ENCODE results near the gene C5.
"Not testable (repeated sequence)": the region's sequence is repeated elsewhere in the genome, so short reads cannot be mapped to it uniquely, and the experiment has no call there.

The C5 gene

DNA sequence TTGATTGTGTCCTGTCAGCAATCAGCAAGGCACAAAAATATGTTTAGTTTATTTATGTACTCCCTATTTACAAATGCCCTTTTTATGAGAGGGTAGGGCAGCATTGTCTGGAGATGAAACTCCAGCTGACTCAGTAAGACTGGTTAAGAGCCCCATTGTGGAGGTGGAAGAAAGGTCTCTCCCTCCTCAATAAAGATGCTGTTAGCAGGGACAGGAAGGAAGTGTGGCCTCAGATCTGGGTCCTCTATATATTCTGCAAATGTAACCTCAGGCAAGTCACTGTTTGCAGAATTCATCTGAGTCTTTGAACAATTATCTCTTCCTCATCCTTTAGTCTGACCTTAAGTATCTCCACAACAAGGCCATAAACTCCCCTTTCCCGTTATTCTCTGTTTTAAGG, 75.2 kb downstream of the C5 start:
- H3K4me1 Mint-ChIP-seq = peaks cover 11% of the 10 kb centered on the region
- TF ChIP-seq, protein P1, sequence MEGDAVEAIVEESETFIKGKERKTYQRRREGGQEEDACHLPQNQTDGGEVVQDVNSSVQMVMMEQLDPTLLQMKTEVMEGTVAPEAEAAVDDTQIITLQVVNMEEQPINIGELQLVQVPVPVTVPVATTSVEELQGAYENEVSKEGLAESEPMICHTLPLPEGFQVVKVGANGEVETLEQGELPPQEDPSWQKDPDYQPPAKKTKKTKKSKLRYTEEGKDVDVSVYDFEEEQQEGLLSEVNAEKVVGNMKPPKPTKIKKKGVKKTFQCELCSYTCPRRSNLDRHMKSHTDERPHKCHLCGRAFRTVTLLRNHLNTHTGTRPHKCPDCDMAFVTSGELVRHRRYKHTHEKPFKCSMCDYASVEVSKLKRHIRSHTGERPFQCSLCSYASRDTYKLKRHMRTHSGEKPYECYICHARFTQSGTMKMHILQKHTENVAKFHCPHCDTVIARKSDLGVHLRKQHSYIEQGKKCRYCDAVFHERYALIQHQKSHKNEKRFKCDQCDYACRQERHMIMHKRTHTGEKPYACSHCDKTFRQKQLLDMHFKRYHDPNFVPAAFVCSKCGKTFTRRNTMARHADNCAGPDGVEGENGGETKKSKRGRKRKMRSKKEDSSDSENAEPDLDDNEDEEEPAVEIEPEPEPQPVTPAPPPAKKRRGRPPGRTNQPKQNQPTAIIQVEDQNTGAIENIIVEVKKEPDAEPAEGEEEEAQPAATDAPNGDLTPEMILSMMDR (IDR thresholded peaks at IDR 0.05) = no peak
- peaks cover 6% of the 10 kb centered on the region for H3K27me3 Mint-ChIP-seq (ENCODE audit: low read depth, poor library complexity)
- no peak for DNase-seq
- no peak overlapping the region for H3K4me3 Mint-ChIP-seq
- no peaks in the 10 kb centered on the region for H3K36me3 Mint-ChIP-seq (ENCODE audit: low read depth)
- no peak overlapping the region for H3K27ac Mint-ChIP-seq
- no peaks in the 10 kb centered on the region for H3K9me3 Mint-ChIP-seq

- Mint-ChIP-seq H3K4me3 (no peak overlapping the region), H3K27ac (no peak overlapping the region), H3K36me3 (ENCODE audit: low read depth) (no peaks in the 10 kb centered on the region), H3K9me3 (no peaks in the 10 kb centered on the region), H3K4me1 (peaks cover 8% of the 10 kb centered on the region), H3K27me3 (ENCODE audit: low read depth, poor library complexity) (peaks cover 11% of the 10 kb centered on the region)
- DNase-seq = no peak
- TF ChIP-seq, protein P1 (IDR thresholded peaks at IDR 0.05) = no peak
Observed at GRCh38 chr9:120974181-120974580, 75.9 kb downstream of the C5 start.

DNA sequence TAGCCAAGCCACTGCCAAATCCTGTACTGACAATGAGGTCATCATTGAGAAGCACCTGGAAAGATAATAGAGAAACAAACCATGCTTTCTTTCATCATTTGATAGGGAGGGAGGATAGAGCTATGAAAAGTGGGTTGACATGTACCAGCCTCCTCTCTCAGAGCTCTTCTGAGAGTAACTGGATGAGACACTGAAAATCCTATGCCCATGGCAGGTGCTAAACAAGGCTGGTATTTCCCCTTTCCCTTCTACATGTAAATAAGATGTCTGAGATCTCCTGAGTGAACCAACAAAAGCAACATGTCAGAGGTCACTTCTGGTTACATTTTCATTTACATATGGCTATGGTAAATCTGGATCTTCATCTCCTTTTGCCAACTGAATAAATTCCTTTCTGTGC, 78.1 kb downstream of the C5 start:
- TF ChIP-seq, protein P1 (IDR thresholded peaks at IDR 0.05) = no peak
- peaks cover 18% of the 10 kb centered on the region for H3K27me3 Mint-ChIP-seq (ENCODE audit: low read depth, poor library complexity)
- H3K4me3 Mint-ChIP-seq = no peak overlapping the region
- DNase-seq = no peak
- H3K36me3 Mint-ChIP-seq (ENCODE audit: low read depth) = no peaks in the 10 kb centered on the region
- H3K4me1 Mint-ChIP-seq = no peaks in the 10 kb centered on the region
- H3K9me3 Mint-ChIP-seq = no peaks in the 10 kb centered on the region
- no peak overlapping the region for H3K27ac Mint-ChIP-seq

DNA sequence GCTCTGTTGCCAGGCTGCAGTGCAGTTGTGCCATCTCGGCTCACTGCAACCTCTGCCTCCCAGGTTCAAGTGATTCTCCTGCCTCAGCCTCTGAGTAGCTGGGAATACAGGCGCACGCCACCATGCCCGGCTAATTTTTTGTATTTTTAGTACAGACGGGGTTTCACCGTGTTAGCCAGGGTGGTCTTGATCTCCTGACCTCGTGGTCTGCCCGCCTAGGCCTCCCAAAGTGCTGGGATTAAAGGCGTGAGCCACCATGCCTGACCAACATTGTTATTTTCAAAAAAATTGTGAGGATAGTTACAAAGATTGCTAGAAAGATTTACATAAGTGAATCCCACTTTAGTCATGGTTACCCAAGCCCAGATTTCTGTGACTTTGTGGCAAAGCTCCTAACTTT, 78.6 kb downstream of the C5 start:
- not testable (repeated sequence) for H3K4me1 Mint-ChIP-seq

DNA sequence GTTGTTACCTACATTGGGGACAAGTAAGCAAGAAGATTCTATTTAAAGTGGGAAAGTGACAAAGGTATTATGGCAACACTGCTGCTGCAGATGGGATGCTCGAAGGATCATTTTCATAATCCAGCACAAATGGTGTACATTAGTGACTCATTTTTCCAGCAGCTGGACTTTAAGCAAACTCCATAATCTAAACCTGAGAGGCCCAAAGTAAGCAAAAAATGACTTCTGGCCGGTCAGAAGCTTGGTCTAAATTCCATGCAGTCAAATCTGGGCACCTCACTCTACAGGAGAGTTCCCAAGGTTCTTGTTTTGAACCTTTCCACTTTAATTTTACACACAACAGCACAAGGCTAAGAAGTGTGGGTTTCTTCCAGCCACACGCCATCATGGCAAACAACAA, 79.8 kb downstream of the C5 start:
- H3K27me3 Mint-ChIP-seq (ENCODE audit: low read depth, poor library complexity) = peaks cover 22% of the 10 kb centered on the region
- H3K27ac Mint-ChIP-seq = no peak overlapping the region
- no peak for DNase-seq
- H3K4me3 Mint-ChIP-seq = no peak overlapping the region
- no peaks in the 10 kb centered on the region for H3K36me3 Mint-ChIP-seq (ENCODE audit: low read depth)
- no peaks in the 10 kb centered on the region for H3K9me3 Mint-ChIP-seq
- peaks cover 14% of the 10 kb centered on the region for H3K4me1 Mint-ChIP-seq
- TF ChIP-seq, protein P1 (IDR thresholded peaks at IDR 0.05) = no peak

More for the DNA sequence above, 78.6 kb downstream of the C5 start:
- not testable (repeated sequence) for H3K4me3 Mint-ChIP-seq; H3K9me3 Mint-ChIP-seq; H3K36me3 Mint-ChIP-seq (ENCODE audit: low read depth); H3K27ac Mint-ChIP-seq; DNase-seq
- H3K27me3 Mint-ChIP-seq (ENCODE audit: low read depth, poor library complexity) = peaks cover 22% of the 10 kb centered on the region

- H3K27ac Mint-ChIP-seq = no peak overlapping the region
- H3K36me3 Mint-ChIP-seq (ENCODE audit: low read depth) = no peaks in the 10 kb centered on the region
- TF ChIP-seq, protein P1 (IDR thresholded peaks at IDR 0.05) = no peak
- no peaks in the 10 kb centered on the region for H3K9me3 Mint-ChIP-seq
- H3K4me1 Mint-ChIP-seq = peaks cover 19% of the 10 kb centered on the region
- DNase-seq = no peak
- H3K27me3 Mint-ChIP-seq (ENCODE audit: low read depth, poor library complexity) = peaks cover 16% of the 10 kb centered on the region
- H3K4me3 Mint-ChIP-seq = no peak overlapping the region
Observed at GRCh38 chr9:120966013-120966369, 84.1 kb downstream of the C5 start.

All from nephron progenitor cell (in vitro differentiated cells).